ENCODE data around the gene WDR43.

The WDR43 gene

DNA sequence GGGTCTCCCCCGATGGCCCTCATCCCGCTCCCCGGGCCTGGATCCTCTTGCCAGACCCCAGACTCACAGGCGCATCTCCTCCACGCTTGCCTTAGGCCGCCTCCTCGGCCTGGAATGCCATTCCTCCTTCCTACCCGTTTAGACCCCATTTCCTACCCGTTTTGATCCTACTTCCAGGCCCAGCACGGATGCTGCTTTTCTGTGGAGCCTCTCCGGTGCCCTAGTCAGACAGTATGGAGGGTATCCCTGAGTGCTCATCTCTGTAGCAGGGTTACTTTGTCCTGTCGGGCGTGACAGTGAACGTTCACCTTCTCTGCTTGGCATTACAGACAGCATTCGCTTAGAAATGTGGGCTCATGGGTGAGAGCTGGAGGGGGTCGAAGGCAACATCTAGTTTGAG is 96.0 kb downstream of the WDR43 start:
- Histone ChIP-seq H3K27ac (no peak overlapping the region), H3K4me3 (ENCODE audit: low read depth, low read length) (no peak overlapping the region)

DNA sequence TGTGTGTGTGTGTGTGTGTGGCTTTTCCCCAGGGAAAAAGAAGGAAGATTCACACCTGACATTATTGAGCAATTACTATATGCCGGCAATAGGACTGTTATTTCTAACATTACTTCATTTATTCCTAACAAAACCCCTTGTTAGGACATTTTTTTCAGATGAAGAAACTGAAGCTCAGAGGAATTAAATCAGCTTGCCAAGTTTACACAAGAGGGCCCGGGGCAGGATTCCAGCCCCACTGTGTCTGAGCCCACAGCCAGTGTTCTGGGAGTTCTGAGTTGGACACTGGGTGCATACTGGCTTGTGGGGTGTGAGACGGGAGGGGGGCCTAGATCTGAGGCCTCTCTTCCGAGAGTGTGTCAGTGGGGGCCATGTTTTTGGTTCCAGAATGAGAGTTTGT is 96.6 kb downstream of the WDR43 start:
- Histone ChIP-seq H3K9me3 (ENCODE audit: severe bottlenecking) (no peaks in the 10 kb centered on the region), H3K4me3 (ENCODE audit: low read depth, low read length) (no peak overlapping the region), H3K27ac (no peak overlapping the region), H3K36me3 (no peaks in the 10 kb centered on the region), H3K27me3 (ENCODE audit: insufficient read depth, low read depth, severe bottlenecking) (no peaks in the 10 kb centered on the region)
- TF ChIP-seq CTCF (IDR thresholded peaks at IDR 0.05; ENCODE audit: low read depth, low read length) = no peak
- no peak for DNase-seq

More for the DNA sequence above, 96.0 kb downstream of the WDR43 start:
- H3K27me3 ChIP-seq (ENCODE audit: insufficient read depth, low read depth, severe bottlenecking) = no peaks in the 10 kb centered on the region
- DNase-seq = no peak
- TF ChIP-seq CTCF (IDR thresholded peaks at IDR 0.05; ENCODE audit: low read depth, low read length) = no peak
- H3K9me3 ChIP-seq (ENCODE audit: severe bottlenecking) = no peaks in the 10 kb centered on the region
- no peaks in the 10 kb centered on the region for H3K36me3 ChIP-seq

DNA sequence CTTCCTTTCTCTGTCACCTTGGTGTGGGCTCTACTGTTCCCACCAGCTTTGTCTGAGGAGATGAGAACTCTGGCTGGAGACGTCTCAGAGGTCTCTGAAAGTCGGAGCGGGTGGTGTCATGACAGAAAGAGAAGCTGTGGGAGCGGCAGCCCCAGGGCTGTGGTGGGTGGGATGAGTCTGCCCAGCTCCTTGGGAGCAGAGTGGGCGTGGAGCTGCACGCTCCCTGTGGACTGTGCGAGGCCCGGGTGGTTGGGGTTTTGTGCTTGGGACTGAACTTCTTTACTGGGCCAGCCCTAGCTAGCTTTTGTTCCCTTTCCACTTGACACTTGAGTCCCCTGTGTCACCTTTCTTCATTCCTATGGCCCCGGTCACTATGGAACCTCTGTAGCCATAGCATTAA is 97.0 kb downstream of the WDR43 start:
- no peak for DNase-seq
- H3K9me3 ChIP-seq (ENCODE audit: severe bottlenecking) = no peaks in the 10 kb centered on the region
- H3K4me3 ChIP-seq (ENCODE audit: low read depth, low read length) = no peak overlapping the region
- H3K27me3 ChIP-seq (ENCODE audit: insufficient read depth, low read depth, severe bottlenecking) = no peaks in the 10 kb centered on the region
- H3K27ac ChIP-seq = no peak overlapping the region
- H3K36me3 ChIP-seq = no peaks in the 10 kb centered on the region
- TF ChIP-seq CTCF (IDR thresholded peaks at IDR 0.05; ENCODE audit: low read depth, low read length) = no peak

DNA sequence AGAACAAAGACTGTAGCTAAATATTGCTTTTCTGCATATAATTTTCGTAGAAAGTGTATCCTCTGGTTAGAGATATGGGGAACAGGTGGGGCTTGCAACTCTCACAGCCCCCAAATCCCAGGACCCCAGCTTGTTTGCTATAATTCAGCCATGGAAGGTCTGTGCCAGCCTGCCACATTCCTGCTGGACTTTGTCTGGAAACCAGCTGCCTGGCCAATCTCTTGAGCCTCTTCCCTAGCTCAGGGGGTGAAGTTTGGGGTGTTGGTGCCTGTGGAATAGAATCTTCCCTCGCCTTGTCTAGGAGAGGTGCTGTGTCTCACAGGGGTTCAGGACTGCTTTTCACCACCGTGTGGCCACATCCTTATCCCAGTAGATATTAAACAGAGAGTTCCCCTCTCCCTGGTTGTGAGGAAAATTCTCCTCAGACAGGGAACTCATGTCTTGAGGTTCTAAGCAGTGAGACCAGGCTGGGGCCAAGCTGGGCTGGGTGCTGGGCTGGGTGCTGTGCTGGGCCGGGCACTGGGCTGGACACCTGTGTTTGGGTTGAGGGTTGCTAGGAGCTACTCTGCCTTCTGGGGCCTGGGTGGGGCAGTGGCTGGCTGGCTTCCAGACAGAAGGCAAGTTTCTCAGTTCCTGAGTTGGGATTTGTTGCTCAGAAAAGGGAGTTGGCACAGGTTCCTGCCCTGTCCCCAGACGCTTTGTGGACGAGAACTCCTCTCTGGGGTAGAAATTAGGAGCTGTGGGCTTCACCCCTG is 98.9 kb downstream of the WDR43 start:
- Histone ChIP-seq H3K4me3 (ENCODE audit: low read depth, low read length) (no peak overlapping the region), H3K27ac (no peak overlapping the region), H3K27me3 (ENCODE audit: insufficient read depth, low read depth, severe bottlenecking) (no peaks in the 10 kb centered on the region), H3K36me3 (no peaks in the 10 kb centered on the region), H3K9me3 (ENCODE audit: severe bottlenecking) (no peaks in the 10 kb centered on the region)
- no peak for TF ChIP-seq CTCF (IDR thresholded peaks at IDR 0.05; ENCODE audit: low read depth, low read length)
- DNase-seq = no peak

DNA sequence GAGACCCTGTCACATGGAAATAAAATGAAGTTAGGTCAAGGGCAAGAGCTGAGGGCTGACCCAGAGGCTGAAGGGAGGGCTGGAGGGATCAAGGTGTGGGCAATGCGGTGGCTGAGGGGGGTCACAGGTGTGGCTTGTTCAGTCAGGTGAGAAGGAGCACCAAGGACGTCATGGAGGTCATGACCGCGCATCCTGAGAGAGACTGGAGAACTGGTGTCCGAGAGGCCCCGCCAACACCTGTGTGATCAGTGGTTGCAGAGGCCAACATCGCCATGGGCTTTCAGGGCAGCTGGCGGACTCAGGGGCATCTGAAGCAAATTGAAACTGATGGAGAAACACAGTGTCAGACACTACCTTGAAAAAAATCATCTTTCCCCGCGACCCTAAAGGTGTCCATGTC is 99.6 kb downstream of the WDR43 start:
- no peak for TF ChIP-seq CTCF (IDR thresholded peaks at IDR 0.05; ENCODE audit: low read depth, low read length)

DNA sequence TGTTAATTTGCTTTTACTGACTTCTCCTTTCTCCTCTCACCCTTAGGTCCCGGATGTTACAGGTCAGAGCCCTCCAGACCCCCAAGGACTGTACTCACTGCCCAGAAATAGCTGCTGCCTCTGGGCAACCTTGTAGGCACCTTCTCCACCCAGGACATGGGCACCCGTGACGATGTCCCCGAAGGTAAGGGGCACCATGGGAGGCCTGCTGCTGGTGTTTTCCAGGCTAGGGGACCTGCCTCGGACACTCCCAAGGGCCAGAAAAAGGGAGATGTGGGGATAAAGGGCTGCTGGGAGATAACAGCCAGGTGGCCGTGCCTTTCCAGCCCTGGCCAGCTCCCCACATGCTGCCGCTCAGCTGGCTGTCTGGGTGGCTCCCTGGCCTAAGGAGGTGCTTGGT is 100.2 kb downstream of the WDR43 start:
- no peak for TF ChIP-seq CTCF (IDR thresholded peaks at IDR 0.05; ENCODE audit: low read depth, low read length)
- Histone ChIP-seq H3K27me3 (ENCODE audit: insufficient read depth, low read depth, severe bottlenecking) (no peaks in the 10 kb centered on the region), H3K27ac (no peak overlapping the region), H3K9me3 (ENCODE audit: severe bottlenecking) (peaks cover 2% of the 10 kb centered on the region), H3K4me3 (ENCODE audit: low read depth, low read length) (no peak overlapping the region), H3K36me3 (no peaks in the 10 kb centered on the region)
- no peak for DNase-seq

More for the DNA sequence above, 99.6 kb downstream of the WDR43 start:
- peaks cover 1% of the 10 kb centered on the region for H3K9me3 ChIP-seq (ENCODE audit: severe bottlenecking)
- DNase-seq = no peak
- H3K27me3 ChIP-seq (ENCODE audit: insufficient read depth, low read depth, severe bottlenecking) = no peaks in the 10 kb centered on the region
- no peaks in the 10 kb centered on the region for H3K36me3 ChIP-seq
- no peak overlapping the region for H3K4me3 ChIP-seq (ENCODE audit: low read depth, low read length)
- no peak overlapping the region for H3K27ac ChIP-seq

Data from WERI-Rb-1 (cell line).